Adrenal gland (tissue), 12 donors: ENCODE measurements around the gene RNF126. TPM values are rescaled to one million over a fixed set of nuclear protein-coding genes. Genes with fewer than 3 reads are reported as not detected.
A peak's percentile ranks its signal among the peaks of the same experiment; 100 is the strongest.

Experiments
- DNase-seq, 7 donors: peaks; one replicate each; pipeline ENCODE4 v3.0.0-alpha.2; 2019 to 2020
- H3K27ac ChIP-seq, 5 donors: fragments of 200-600 bp; sonication (generic) in 4 of 5; 1 replicate in 3 of 5; 2 replicates in 2 of 5; pipeline versions ENCODE4 v1.5.1 to v1.8.0; 2016 to 2020; ENCODE audit warnings: mild to moderate bottlenecking in 1 of 5
- H3K27me3 ChIP-seq: fragments of 200-600 bp; 2 replicates; pipeline ENCODE4 v1.8.0; 2021
- H3K36me3 ChIP-seq, 2 donors: fragments of 200-600 bp; replicated peaks in 1 of 2; 1 replicate in 1 of 2; 2 replicates in 1 of 2; pipeline versions ENCODE4 v1.5.1 to v1.8.0; 2018 to 2022
- H3K4me1 ChIP-seq, 2 donors: fragments of 200-600 bp; replicated peaks in 1 of 2; 1 replicate in 1 of 2; 2 replicates in 1 of 2; pipeline versions ENCODE4 v1.5.1 to v1.8.0; 2018 to 2021
- H3K4me3 ChIP-seq, 4 donors: fragments of 200-600 bp; sonication (generic) in 3 of 4; one replicate each; pipeline ENCODE4 v1.5.1; 2016 to 2018
- H3K9me3 ChIP-seq, 3 donors: fragments of 200-600 bp; sonication (generic) in 1 of 3; replicated peaks in 1 of 3; 1 replicate in 2 of 3; 2 replicates in 1 of 3; pipeline versions ENCODE4 v1.5.1 to v1.8.0; 2016 to 2021
- CTCF ChIP-seq, 6 experiments: fragments of 450-650 bp in 4 of 6; fragments of 200-600 bp in 2 of 6; sonication (generic) in 1 of 6; IDR thresholded peaks; 1 replicate in 5 of 6; 2 replicates in 1 of 6; pipeline versions ENCODE4 v1.5.1 to v1.8.0; 2016 to 2021; ENCODE audit warnings: antibody characterized with exemption in 6 of 6, mild to moderate bottlenecking in 2 of 6, moderate library complexity in 1 of 6
- POLR2A ChIP-seq, 2 donors: fragments of 450-650 bp; IDR thresholded peaks; one replicate each; pipeline ENCODE4 v1.6.1; 2017; ENCODE audit warnings: antibody characterized with exemption in 2 of 2, mild to moderate bottlenecking in 2 of 2, moderate library complexity in 1 of 2
- WGBS, 4 donors: extraction: QIAGEN DNeasy Blood & Tissue Kit in 2 of 4; methylation state at CpG; one replicate each; pipeline versions ENCODE4 v1.1.5 to v1.1.7; 2013 to 2017; 5-methylcytosine and 5-hydroxymethylcytosine counted together
- intact Hi-C, 2 donors: fragments of 100-400 bp; cut with DNase I; formaldehyde crosslinking; loops; one replicate each; pipeline versions ENCODE4 v1.14.1 to v1.15.0; 2022 to 2023
- polyA plus RNA-seq, 3 donors: library from polyadenylated mRNA; stranded (reverse); fragments of 200-250 nt in 2 of 3; fragments of 350-450 nt in 1 of 3; fragmentation: Illumina TruSeq in 1 of 3; extraction: RNeasy Lipid Tissue Mini Kit (QIAGEN cat#74804) in 1 of 3; gene quantifications; one replicate each; pipeline ENCODE4 v1.2.3, GENCODE V29; 2013 to 2014
- total RNA-seq, 9 donors: library from RNA; depleted of rRNA in 4 of 9; stranded (reverse); fragments of >200 nt in 4 of 9; fragments of 120-200 nt in 1 of 9; fragmentation: NEBNext Ultra II Directional in 1 of 9; extraction: Animal tissue kit (Norgen Biotek cat#: 25700) in 1 of 9; gene quantifications; one replicate each; pipeline versions ENCODE4 v1.1.0 to v1.2.4, GENCODE V29; 2013 to 2023
- donor health status: healthy with polysubstance abuse.
- donor health status: Bipolar disorder and iron deficiency.
- donor health status: DM: yes; HTN: yes; CAD: no.
- donor health status: DM: no; HTN: no; CAD: no.
- donor health status: DM: no; HTN: no; CAD: no.
- donor health status: DM: yes; HTN: yes; CAD: no.

RNF126 gene
- total and polyA plus RNA-seq, 12 donors = 9.3 to 76.4 (median 43.1) TPM

- Histone ChIP-seq H3K27ac (no peak overlapping the region), H3K27me3 (no peaks in the 10 kb centered on the region), H3K4me3 (no peak overlapping the region), H3K4me1 (peaks cover 5 to 7% of the 10 kb centered on the region in 2 donors), H3K9me3 (no peaks in the 10 kb centered on the region), H3K36me3 (peaks cover 0 to 19% of the 10 kb centered on the region in 2 donors)
- TF ChIP-seq CTCF (IDR thresholded peaks at IDR 0.05) (no peak), POLR2A (IDR thresholded peaks at IDR 0.05) (no peak)
- intact Hi-C loops = no loop called here
- WGBS, 4 donors = 58 to 79% (median 78%) methylated on average over 18 to 69 of the region's 70 CpGs
- DNase-seq = peak in 1 of 7 donors; percentile 52
These were observed 20.0 kb downstream of the RNF126 start for GRCh38 chr19:642767-643727.

- DNase-seq = no peak
- TF ChIP-seq CTCF (IDR thresholded peaks at IDR 0.05) (no peak), POLR2A (IDR thresholded peaks at IDR 0.05) (no peak)
- WGBS, 4 donors = 76 to 86% (median 84%) methylated on average over 10 to 17 of the region's 17 CpGs
- no peak overlapping the region for H3K27ac ChIP-seq
- no peak overlapping the region for H3K4me3 ChIP-seq
- H3K36me3 ChIP-seq = peaks cover 0 to 6% of the 10 kb centered on the region in 2 donors
- H3K27me3 ChIP-seq = no peaks in the 10 kb centered on the region
- H3K9me3 ChIP-seq = no peaks in the 10 kb centered on the region
- peaks cover 5 to 7% of the 10 kb centered on the region in 2 donors for H3K4me1 ChIP-seq
- intact Hi-C loops = no loop called here
These were observed 21.3 kb downstream of the RNF126 start for GRCh38 chr19:641702-642101.

- Histone ChIP-seq H3K4me1 (peaks cover 5 to 7% of the 10 kb centered on the region in 2 donors), H3K4me3 (no peak overlapping the region), H3K9me3 (no peaks in the 10 kb centered on the region), H3K36me3 (no peaks in the 10 kb centered on the region), H3K27me3 (no peaks in the 10 kb centered on the region), H3K27ac (no peak overlapping the region)
- no peak for DNase-seq
- no peak for TF ChIP-seq POLR2A (IDR thresholded peaks at IDR 0.05)
- no peak for TF ChIP-seq CTCF (IDR thresholded peaks at IDR 0.05)
- intact Hi-C loops = no loop called here
- 65 to 92% (median 89%) methylated on average over 4 to 29 of the region's 31 CpGs for WGBS, 4 donors
These were observed 22.3 kb downstream of the RNF126 start for GRCh38 chr19:640606-641189.

- peak overlapping the region in 1 of 5 donors; percentile 55 for H3K27ac ChIP-seq
- H3K4me3 ChIP-seq = peak overlapping the region in 1 of 4 donors; percentile 63
- DNase-seq = no peak
- H3K9me3 ChIP-seq = no peaks in the 10 kb centered on the region
- H3K4me1 ChIP-seq = peaks cover 5 to 7% of the 10 kb centered on the region in 2 donors
- intact Hi-C loops = no loop called here
- TF ChIP-seq POLR2A (IDR thresholded peaks at IDR 0.05) (no peak), CTCF (IDR thresholded peaks at IDR 0.05) (no peak)
- H3K36me3 ChIP-seq = no peaks in the 10 kb centered on the region
- H3K27me3 ChIP-seq = no peaks in the 10 kb centered on the region
- 37 to 90% (median 61%) methylated on average over 2 to 25 of the region's 25 CpGs for WGBS, 4 donors
These were observed 22.9 kb downstream of the RNF126 start for GRCh38 chr19:640161-640558.
